HTERT RPE-1 (cell line): ENCODE results near the gene UBN1.
"Not testable (repeated sequence)": the region's sequence is repeated elsewhere in the genome, so short reads cannot be mapped to it uniquely, and the experiment has no call there.

Experiments used
- in situ Hi-C: fragments of 300-500 bp; cut with MboI; formaldehyde crosslinking; loops from 4 replicates; pipeline ENCODE4 v1.14.3; 2020; ENCODE audit warnings: low sequenced_read_pairs

UBN1 gene

GRCh38 chr16:4927661-4928060, 80.4 kb downstream of the UBN1 start:
- in situ Hi-C loops = no loop called here

- in situ Hi-C loops = no loop called here
Measured at GRCh38 chr16:4928227-4928626, 80.9 kb downstream of the UBN1 start.

GRCh38 chr16:4929619-4930018, 82.3 kb downstream of the UBN1 start:
- in situ Hi-C loops = not testable (repeated sequence)

GRCh38 chr16:4931381-4931780, 84.1 kb downstream of the UBN1 start:
- in situ Hi-C loops = no loop called here
